Trophoblast cell (in vitro differentiated cells and primary cell): ENCODE results near the gene NAP1L5.

Experiments
- DNase-seq, 2 donors: peaks; one replicate each; pipeline ENCODE4 v3.0.0-alpha.2; 2016
- H2AFZ ChIP-seq: 2 replicates; pipeline ENCODE4 v1.6.1; 2013; ENCODE audit warnings: low read length, moderate library complexity, mild to moderate bottlenecking; ENCODE audit not compliant: insufficient read depth, poor library complexity
- H2AK5ac ChIP-seq: 2 replicates; pipeline ENCODE4 v1.6.1; 2013; ENCODE audit warnings: mild to moderate bottlenecking, low read length
- H2BK120ac ChIP-seq: 2 replicates; pipeline ENCODE4 v1.6.1; 2013; ENCODE audit warnings: low read length, mild to moderate bottlenecking, moderate library complexity; ENCODE audit not compliant: insufficient read depth, poor library complexity
- H2BK12ac ChIP-seq: 2 replicates; pipeline ENCODE4 v1.6.1; 2013; ENCODE audit warnings: mild to moderate bottlenecking, low read length, moderate library complexity
- H2BK5ac ChIP-seq: 2 replicates; pipeline ENCODE4 v1.6.1; 2013; ENCODE audit warnings: low read length, low read depth, moderate library complexity, mild to moderate bottlenecking; ENCODE audit not compliant: poor library complexity
- H3K14ac ChIP-seq: 2 replicates; pipeline ENCODE4 v1.6.1; 2013; ENCODE audit warnings: mild to moderate bottlenecking, low read length
- H3K18ac ChIP-seq: 2 replicates; pipeline ENCODE4 v1.6.1; 2013; ENCODE audit warnings: mild to moderate bottlenecking, low read length
- H3K23ac ChIP-seq: 2 replicates; pipeline ENCODE4 v1.6.1; 2013; ENCODE audit warnings: low read length
- H3K27ac ChIP-seq: 2 replicates; pipeline ENCODE4 v1.5.1; 2013; ENCODE audit warnings: low read depth, mild to moderate bottlenecking, inconsistent platforms, low read length, moderate library complexity
- H3K27me3 ChIP-seq: 2 replicates; pipeline ENCODE4 v1.6.1; 2013; ENCODE audit warnings: inconsistent platforms, mild to moderate bottlenecking, low read length, moderate library complexity; ENCODE audit not compliant: insufficient read depth
- H3K36me3 ChIP-seq, 2 experiments: 1 replicate in 1 of 2; 2 replicates in 1 of 2; pipeline ENCODE4 v1.6.1; 2013; ENCODE audit warnings: low read length in 2 of 2, mild to moderate bottlenecking in 2 of 2, moderate library complexity in 1 of 2; ENCODE audit not compliant: insufficient read depth in 2 of 2, control insufficient read depth in 1 of 2
- H3K4ac ChIP-seq: 2 replicates; pipeline ENCODE4 v1.6.1; 2013; ENCODE audit warnings: low read depth, mild to moderate bottlenecking, low read length, moderate library complexity
- H3K4me1 ChIP-seq, 2 experiments: 1 replicate in 1 of 2; 2 replicates in 1 of 2; pipeline ENCODE4 v1.6.1; 2013; ENCODE audit warnings: low read length in 2 of 2, mild to moderate bottlenecking in 2 of 2, moderate library complexity in 1 of 2; ENCODE audit not compliant: insufficient read depth in 2 of 2, control insufficient read depth in 1 of 2
- H3K4me2 ChIP-seq: 2 replicates; pipeline ENCODE4 v1.6.1; 2013; ENCODE audit warnings: inconsistent platforms, mild to moderate bottlenecking, low read length, moderate library complexity
- H3K4me3 ChIP-seq: 2 replicates; pipeline ENCODE4 v1.5.1; 2013; ENCODE audit warnings: mild to moderate bottlenecking, low read depth, low read length, inconsistent platforms
- H3K79me1 ChIP-seq: one replicate; pipeline ENCODE4 v1.6.1; 2013; ENCODE audit warnings: low read length
- H3K79me2 ChIP-seq: 2 replicates; pipeline ENCODE4 v1.6.1; 2013; ENCODE audit warnings: low read length, mild to moderate bottlenecking; ENCODE audit not compliant: control insufficient read depth, insufficient read depth, poor library complexity
- H3K9ac ChIP-seq: 2 replicates; pipeline ENCODE4 v1.6.1; 2013; ENCODE audit warnings: mild to moderate bottlenecking, low read length
- H3K9me3 ChIP-seq: 2 replicates; pipeline ENCODE4 v1.6.1; 2013; ENCODE audit warnings: low read depth, mild to moderate bottlenecking, control low read depth, inconsistent platforms, low read length; ENCODE audit not compliant: insufficient read depth
- H4K12ac ChIP-seq: 2 replicates; pipeline ENCODE4 v1.6.1; 2013; ENCODE audit warnings: low read depth, mild to moderate bottlenecking, low read length, moderate library complexity
- H4K8ac ChIP-seq: 2 replicates; pipeline ENCODE4 v1.6.1; 2013; ENCODE audit warnings: low read depth, mild to moderate bottlenecking, low read length, moderate library complexity
- H4K91ac ChIP-seq: one replicate; pipeline ENCODE4 v1.6.1; 2013; ENCODE audit warnings: low read depth, mild to moderate bottlenecking, low read length, moderate library complexity
- WGBS: extraction: QIAGEN DNeasy Blood & Tissue Kit; methylation state at CpG from one replicate; pipeline ENCODE4 v1.1.7; 2013; ENCODE audit warnings: missing lambda C conversion rate; ENCODE audit not compliant: insufficient read length, insufficient coverage; ENCODE audit errors: extremely low coverage; 5-methylcytosine and 5-hydroxymethylcytosine counted together

Gene NAP1L5

GRCh38 chr4:88674565-88674964 is 23.1 kb downstream of the NAP1L5 start:
- Histone ChIP-seq H3K4me1 (no peaks in the 10 kb centered on the region), H3K79me1 (no peaks in the 10 kb centered on the region), H3K27ac (no peak overlapping the region), H3K9ac (no peak overlapping the region), H4K8ac (no peak overlapping the region), H3K4ac (no peak overlapping the region), H2AK5ac (no peak overlapping the region), H4K91ac (no peak overlapping the region), H2BK12ac (no peak overlapping the region), H3K79me2 (no peaks in the 10 kb centered on the region), H3K14ac (no peak overlapping the region), H2AFZ (no peak overlapping the region), H2BK5ac (no peak overlapping the region), H3K36me3 (no peaks in the 10 kb centered on the region), H3K4me2 (no peak overlapping the region), H4K12ac (no peak overlapping the region), H2BK120ac (no peak overlapping the region), H3K23ac (no peak overlapping the region), H3K9me3 (no peaks in the 10 kb centered on the region), H3K27me3 (no peaks in the 10 kb centered on the region), H3K18ac (no peak overlapping the region), H3K4me3 (no peak overlapping the region)
- DNase-seq = no peak

- Histone ChIP-seq H3K9me3 (no peaks in the 10 kb centered on the region), H4K12ac (no peak overlapping the region), H3K23ac (no peak overlapping the region), H2BK120ac (no peak overlapping the region), H3K27ac (no peak overlapping the region), H4K91ac (no peak overlapping the region), H2AK5ac (no peak overlapping the region), H3K79me1 (no peaks in the 10 kb centered on the region), H3K14ac (no peak overlapping the region), H3K9ac (no peak overlapping the region), H3K27me3 (no peaks in the 10 kb centered on the region), H3K4me1 (no peaks in the 10 kb centered on the region), H2AFZ (no peak overlapping the region), H3K4me2 (no peak overlapping the region), H3K79me2 (no peaks in the 10 kb centered on the region), H3K36me3 (no peaks in the 10 kb centered on the region), H3K18ac (no peak overlapping the region), H4K8ac (no peak overlapping the region), H3K4me3 (no peak overlapping the region), H2BK12ac (no peak overlapping the region), H3K4ac (no peak overlapping the region), H2BK5ac (no peak overlapping the region)
- DNase-seq = no peak
- no CpG with 5 or more reads among the region's 2 CpGs for WGBS
Observed at GRCh38 chr4:88673886-88674285, 23.7 kb downstream of the NAP1L5 start.

- no peaks in the 10 kb centered on the region for H3K36me3 ChIP-seq
- no peak overlapping the region for H2BK120ac ChIP-seq
- DNase-seq = peak in 1 of 2 donors; percentile 54
- no peak overlapping the region for H4K12ac ChIP-seq
- no CpG with 5 or more reads among the region's 5 CpGs for WGBS
- H2AFZ ChIP-seq = no peak overlapping the region
- no peak overlapping the region for H3K9ac ChIP-seq
- H2AK5ac ChIP-seq = no peak overlapping the region
- H4K91ac ChIP-seq = no peak overlapping the region
- H3K4me3 ChIP-seq = no peak overlapping the region
- H3K4me1 ChIP-seq = no peaks in the 10 kb centered on the region
- H3K14ac ChIP-seq = no peak overlapping the region
- H3K79me1 ChIP-seq = no peaks in the 10 kb centered on the region
- no peak overlapping the region for H2BK5ac ChIP-seq
- H3K23ac ChIP-seq = no peak overlapping the region
- H3K27ac ChIP-seq = no peak overlapping the region
- H3K27me3 ChIP-seq = no peaks in the 10 kb centered on the region
- H3K18ac ChIP-seq = no peak overlapping the region
- no peak overlapping the region for H2BK12ac ChIP-seq
- no peak overlapping the region for H3K4ac ChIP-seq
- no peak overlapping the region for H3K4me2 ChIP-seq
- H4K8ac ChIP-seq = no peak overlapping the region
- no peaks in the 10 kb centered on the region for H3K9me3 ChIP-seq
- no peaks in the 10 kb centered on the region for H3K79me2 ChIP-seq
Observed at GRCh38 chr4:88672987-88673386, 24.6 kb downstream of the NAP1L5 start.

DNA sequence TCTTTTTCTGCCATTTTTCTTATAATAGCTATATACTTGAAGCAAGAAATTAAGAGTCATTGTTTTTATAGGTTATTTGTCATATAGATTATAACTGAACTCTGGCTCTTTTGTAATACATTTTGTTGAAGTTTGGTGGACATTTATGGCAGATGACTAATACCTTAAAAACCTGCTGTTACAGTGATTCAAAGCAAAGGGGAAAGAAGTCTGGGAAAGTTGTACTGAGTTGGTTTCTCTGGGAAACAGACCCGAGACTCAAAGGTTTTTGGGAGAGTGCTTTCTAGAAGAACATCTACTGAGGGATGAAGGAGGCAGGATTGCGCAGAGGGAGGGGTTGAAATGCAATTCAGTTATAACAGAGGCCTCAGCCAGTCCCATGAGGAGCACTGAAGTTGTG is 35.9 kb downstream of the NAP1L5 start:
- Histone ChIP-seq H2AFZ (no peak overlapping the region), H2BK12ac (peak overlapping the region; percentile 80), H3K9me3 (no peaks in the 10 kb centered on the region), H4K8ac (no peak overlapping the region), H3K14ac (peak overlapping the region; percentile 5), H3K79me1 (no peaks in the 10 kb centered on the region), H3K36me3 (no peaks in the 10 kb centered on the region), H3K4me1 (peaks cover 3 to 5% of the 10 kb centered on the region in 2 experiments), H3K4ac (no peak overlapping the region), H2AK5ac (no peak overlapping the region), H2BK5ac (no peak overlapping the region), H3K23ac (no peak overlapping the region), H3K4me3 (no peak overlapping the region), H3K27me3 (no peaks in the 10 kb centered on the region), H4K91ac (no peak overlapping the region), H2BK120ac (no peak overlapping the region), H3K79me2 (no peaks in the 10 kb centered on the region), H4K12ac (no peak overlapping the region), H3K9ac (no peak overlapping the region), H3K18ac (peak overlapping the region; percentile 23), H3K4me2 (no peak overlapping the region), H3K27ac (no peak overlapping the region)
- WGBS = no CpG with 5 or more reads among the region's 2 CpGs
- no peak for DNase-seq
